Naive thymus-derived CD8-positive, alpha-beta T cell (primary cell): ENCODE measurements around the gene RBP5. TPM values are rescaled to one million over a fixed set of nuclear protein-coding genes. Genes with fewer than 3 reads are reported as not detected.
A peak's percentile ranks its signal among the peaks of the same experiment; 100 is the strongest.

ENCODE experiments used
- ATAC-seq, 2 donors: fragments of 150-1000 bp; cut with Tn5 transposase in 1 of 2; sonication (Bioruptor Pico), chemical (Tn5 transposase) in 1 of 2; 1 replicate in 1 of 2; 2 replicates in 1 of 2; pipeline ENCODE4 v1.10.0; 2021; ENCODE audit warnings: mild to moderate bottlenecking in 2 of 2, moderate library complexity in 2 of 2
- POLR2A ChIA-PET: fragments of 350-600 bp; sonication (Branson Sonifier 250); formaldehyde crosslinking; loops from one replicate; lab custom pipeline; 2021; ENCODE audit warnings: antibody characterized with exemption; lab: Charles Lee
- DNase-seq, 10 donors: peaks; one replicate each; pipeline versions ENCODE4 v3.0.0 to v3.0.0-alpha.2; 2020 to 2022
- H3K27ac Mint-ChIP-seq, 10 donors: one replicate each; pipeline ENCODE4 v1.8.0; 2020 to 2022; ENCODE audit warnings: mild to moderate bottlenecking in 10 of 10, mixed read lengths in 10 of 10, moderate library complexity in 4 of 10, inconsistent platforms in 1 of 10
- H3K27me3 Mint-ChIP-seq, 5 donors: one replicate each; pipeline ENCODE4 v1.8.0; 2021 to 2022; ENCODE audit warnings: mixed read lengths in 5 of 5
- H3K36me3 Mint-ChIP-seq, 3 donors: one replicate each; pipeline ENCODE4 v1.8.0; 2020 to 2022; ENCODE audit warnings: mixed read lengths in 3 of 3, mild to moderate bottlenecking in 2 of 3, inconsistent platforms in 1 of 3
- H3K4me1 Mint-ChIP-seq, 4 donors: one replicate each; pipeline ENCODE4 v1.8.0; 2021 to 2022; ENCODE audit warnings: mixed read lengths in 4 of 4
- H3K4me3 Mint-ChIP-seq, 10 donors: one replicate each; pipeline ENCODE4 v1.8.0; 2020 to 2022; ENCODE audit warnings: mild to moderate bottlenecking in 10 of 10, mixed read lengths in 10 of 10, moderate library complexity in 6 of 10, inconsistent platforms in 1 of 10
- H3K9me3 Mint-ChIP-seq, 9 donors: one replicate each; pipeline ENCODE4 v1.8.0; 2020 to 2022; ENCODE audit warnings: mixed read lengths in 9 of 9, mild to moderate bottlenecking in 3 of 9, inconsistent platforms in 1 of 9, moderate library complexity in 1 of 9
- polyA plus RNA-seq, 3 donors: library from polyadenylated mRNA; unstranded; fragments of 300-500 nt; fragmentation: Illumina TruSeq; gene quantifications; one replicate each; pipeline ENCODE4 v1.2.3, GENCODE V29; 2021
- total RNA-seq, 8 experiments: library from RNA in 2 of 8; stranded (reverse) in 2 of 8; gene quantifications; one replicate each; pipeline ENCODE4 v1.2.3 and lab custom pipeline; 2021 to 2026

RBP5 gene
- total and polyA plus RNA-seq, 5 experiments from 2014 or later, result 0.69 to 1.1 TPM; not detected in 3

DNA sequence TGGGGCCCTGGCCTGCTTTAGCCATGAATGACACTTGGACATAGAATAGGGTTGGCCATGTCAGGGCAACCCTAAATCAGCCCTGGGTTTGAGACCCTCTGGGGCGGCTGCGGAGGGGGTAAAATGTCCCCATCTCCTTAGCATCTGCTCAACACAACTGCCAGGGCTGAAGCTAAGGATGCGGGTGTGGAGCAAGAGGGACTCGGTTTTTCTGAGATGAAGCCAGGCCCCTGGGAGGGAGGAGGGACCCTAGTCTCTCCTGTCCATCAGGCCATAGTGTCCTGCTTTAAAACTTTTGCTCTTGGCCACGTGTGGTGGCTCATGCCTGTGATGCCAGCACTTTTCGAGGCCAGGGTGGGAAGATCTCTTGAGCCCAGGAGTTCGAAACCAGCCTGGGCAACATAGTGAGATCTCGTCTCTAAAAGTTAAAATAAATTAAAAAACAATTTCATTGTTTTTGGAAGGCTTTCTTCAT lies 35.7 kb downstream of the RBP5 start:
- H3K4me3 Mint-ChIP-seq, result peak overlapping the region in 4 of 10 donors; percentile 32 to 86 (median 64)
- no peak for ATAC-seq
- POLR2A ChIA-PET, result interaction anchor here (1.3 to 2.0 kb wide), 3 partner anchors 16 to 227 kb away, joined by 3 to 6 read pairs (median 3); partner anchors contain the start of gene C1RL

DNA sequence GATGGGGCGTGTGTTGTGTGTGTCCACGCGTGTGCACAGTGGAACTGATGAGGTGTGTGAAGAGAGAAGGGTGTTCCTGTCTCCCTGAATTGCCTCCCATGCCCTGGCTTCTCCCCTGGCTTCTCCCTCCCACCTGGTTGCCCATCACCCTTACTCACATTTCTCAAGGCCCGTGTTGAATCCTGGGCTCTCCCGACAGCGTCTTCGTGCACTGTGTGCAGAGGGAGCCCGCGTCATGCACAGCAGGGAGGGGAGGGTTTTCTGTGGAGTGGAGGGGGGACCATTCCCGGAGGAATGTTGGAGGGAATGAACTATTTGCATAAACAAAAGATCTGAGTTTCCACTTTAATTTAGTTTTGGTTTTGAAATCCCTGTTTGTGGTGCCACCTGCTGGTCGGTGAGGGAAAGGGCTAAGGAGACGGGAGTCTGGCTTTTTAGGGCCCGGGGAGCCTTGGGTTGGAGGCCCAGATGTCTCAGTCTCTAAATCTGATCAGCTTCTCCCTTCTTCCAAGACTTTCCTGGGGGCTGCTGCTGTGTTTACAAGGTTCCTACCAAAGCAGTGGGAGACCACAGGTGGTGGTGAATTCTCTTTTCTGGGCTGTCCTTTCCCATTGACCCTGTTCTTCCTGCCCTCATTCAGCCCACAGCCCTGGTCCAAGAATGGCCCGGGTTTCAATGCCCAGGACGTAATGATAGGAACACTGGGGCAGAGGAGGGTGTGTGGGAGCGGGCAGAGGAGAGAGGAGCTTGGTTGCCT lies 36.3 kb downstream of the RBP5 start, which contains the start of gene C1R:
C1R (minus strand) TSS at position 217 of the 757 bp plus-strand sequence; CDS start at position 160, 57 bp downstream.
- no peaks in the 10 kb centered on the region for H3K36me3 Mint-ChIP-seq
- H3K4me3 Mint-ChIP-seq, result peak within 1 kb of the TSS; percentile 83 to 91 (median 86)
- peaks cover 3 to 17% (median 13%) of the 10 kb centered on the region in 4 donors for H3K4me1 Mint-ChIP-seq
- H3K27ac Mint-ChIP-seq, result peak within 1 kb of the TSS; percentile 67 to 93 (median 77)
- POLR2A ChIA-PET, result interaction anchor here (1.3 to 2.0 kb wide), 3 partner anchors 16 to 226 kb away, joined by 3 to 6 read pairs (median 3); partner anchors contain the start of gene C1RL
- no peaks in the 10 kb centered on the region for H3K27me3 Mint-ChIP-seq
- peak; percentile 74 to 88 for ATAC-seq
- DNase-seq, result peak; percentile 48 to 77 (median 64)
- H3K9me3 Mint-ChIP-seq, result no peaks in the 10 kb centered on the region

More for the DNA sequence above, 35.7 kb downstream of the RBP5 start:
- peaks cover 3 to 17% (median 13%) of the 10 kb centered on the region in 4 donors for H3K4me1 Mint-ChIP-seq
- peak overlapping the region in 1 of 10 donors; percentile 67 for H3K27ac Mint-ChIP-seq
- no peaks in the 10 kb centered on the region for H3K27me3 Mint-ChIP-seq
- H3K9me3 Mint-ChIP-seq, result no peaks in the 10 kb centered on the region
- H3K36me3 Mint-ChIP-seq, result no peaks in the 10 kb centered on the region
- DNase-seq, result no peak

DNA sequence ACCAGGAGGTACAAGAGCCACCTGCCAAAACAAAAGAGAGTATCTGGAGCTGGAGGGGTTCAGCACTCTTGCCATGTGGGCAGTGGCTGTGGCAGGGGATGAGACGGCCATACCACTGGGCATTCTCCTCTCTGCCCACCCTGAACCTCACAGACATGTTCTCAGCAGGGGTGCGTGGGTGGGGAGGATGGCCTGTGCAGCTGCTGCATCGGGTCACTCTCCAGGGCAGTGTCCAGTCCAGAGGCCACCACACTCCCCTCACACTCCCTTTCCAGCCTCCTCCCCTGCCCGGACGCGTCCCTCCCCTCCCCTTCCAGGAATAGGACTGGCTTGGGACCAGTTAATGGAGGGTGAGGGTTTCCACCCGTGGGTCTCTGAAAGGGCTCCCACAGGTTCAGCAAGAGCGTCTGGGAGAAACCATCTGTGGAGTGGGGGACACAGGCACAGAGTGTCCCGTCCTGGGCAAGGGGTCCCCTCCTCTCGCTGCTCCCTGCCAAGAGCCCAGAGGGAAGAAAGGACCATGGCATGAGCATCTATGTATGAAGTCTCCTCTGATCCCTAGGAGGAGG lies 36.9 kb downstream of the RBP5 start:
- Mint-ChIP-seq H3K27me3 (no peaks in the 10 kb centered on the region), H3K9me3 (no peaks in the 10 kb centered on the region), H3K4me3 (peak overlapping the region; percentile 83 to 91 (median 86)), H3K4me1 (peaks cover 3 to 17% (median 13%) of the 10 kb centered on the region in 4 donors), H3K27ac (peak overlapping the region; percentile 46 to 93 (median 75)), H3K36me3 (no peaks in the 10 kb centered on the region)
- peak in 1 of 2 donors; percentile 18 for ATAC-seq
- DNase-seq, result no peak
- POLR2A ChIA-PET, result interaction anchor here (0.8 to 1.5 kb wide), 3 partner anchors 147 to 166 kb away, joined by 3 read pairs; partner anchors contain the start of genes C12orf57 and RNU7-1

DNA sequence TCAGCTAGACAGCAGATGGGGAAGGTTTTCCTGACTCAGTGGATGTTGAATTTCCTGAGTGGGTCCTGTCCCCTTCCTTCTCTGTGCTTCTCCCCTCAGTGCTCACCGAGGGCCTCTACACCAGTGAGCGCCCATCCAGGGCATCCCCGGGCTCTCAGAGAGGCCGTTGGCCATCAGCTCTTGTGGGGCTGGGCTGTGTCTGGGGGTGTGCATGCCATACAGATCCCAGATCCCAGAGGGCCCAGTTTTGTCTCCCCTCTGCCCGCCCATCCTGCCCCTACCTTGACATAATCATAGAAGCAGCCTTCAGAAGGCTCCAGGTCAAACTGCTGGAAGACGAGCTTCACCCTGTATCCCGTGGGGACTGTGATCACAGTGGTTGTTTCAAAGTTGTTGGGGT lies 37.5 kb downstream of the RBP5 start:
- peaks cover 3 to 17% (median 13%) of the 10 kb centered on the region in 4 donors for H3K4me1 Mint-ChIP-seq
- ATAC-seq (no peak), DNase-seq (no peak)
- no peaks in the 10 kb centered on the region for H3K36me3 Mint-ChIP-seq
- H3K27me3 Mint-ChIP-seq, result no peaks in the 10 kb centered on the region
- H3K27ac Mint-ChIP-seq, result peak overlapping the region in 2 of 10 donors; percentile 48 to 67
- H3K9me3 Mint-ChIP-seq, result no peaks in the 10 kb centered on the region
- POLR2A ChIA-PET, result interaction anchor here (0.8 to 1.0 kb wide), 3 partner anchors 17 to 148 kb away, joined by 3 read pairs; partner anchors contain the start of genes C12orf57 and RNU7-1
- H3K4me3 Mint-ChIP-seq, result peak overlapping the region in 7 of 10 donors; percentile 13 to 83 (median 34)

DNA sequence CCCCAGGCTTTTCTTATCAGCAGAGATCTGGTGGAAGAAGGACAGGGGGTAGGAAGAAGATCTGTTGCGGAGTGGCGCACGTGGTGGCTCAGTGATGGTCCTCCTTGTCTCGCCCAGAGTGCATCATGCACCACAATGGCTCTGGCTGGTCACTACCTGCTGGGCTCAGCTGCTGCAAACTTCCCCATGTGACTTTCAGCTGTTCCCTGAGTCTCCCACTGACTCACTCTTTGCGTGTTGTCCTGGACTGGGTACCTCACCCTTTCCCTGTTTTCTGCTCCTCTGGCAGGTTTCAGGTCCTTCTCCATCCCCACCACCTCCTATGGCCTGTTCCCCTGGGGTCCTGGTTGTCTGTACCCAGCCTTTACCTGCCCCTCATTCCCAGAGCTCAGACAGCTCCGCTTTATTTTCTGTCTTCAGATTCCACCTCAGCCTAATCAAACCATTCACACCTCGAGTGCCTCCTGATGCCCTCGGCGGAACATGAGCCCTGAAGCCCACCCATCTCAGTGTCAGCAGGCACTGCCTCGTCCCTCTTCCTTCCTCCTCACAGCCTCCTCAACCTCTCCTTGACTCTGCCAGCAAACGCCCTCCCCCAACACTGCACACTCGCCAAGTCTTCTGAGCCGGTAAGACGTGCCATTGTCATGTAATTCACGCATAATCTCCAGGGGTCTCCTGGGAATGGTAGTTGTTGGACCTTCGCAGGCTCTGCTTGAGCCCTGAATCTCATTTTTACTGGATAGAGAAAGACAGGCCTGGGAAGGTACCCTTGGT lies 38.3 kb downstream of the RBP5 start:
- ATAC-seq, result no peak
- Mint-ChIP-seq H3K36me3 (no peaks in the 10 kb centered on the region), H3K4me1 (peaks cover 3 to 17% (median 12%) of the 10 kb centered on the region in 4 donors), H3K27me3 (no peaks in the 10 kb centered on the region), H3K4me3 (peak overlapping the region in 1 of 10 donors; percentile 43), H3K9me3 (no peaks in the 10 kb centered on the region), H3K27ac (peak overlapping the region in 1 of 10 donors; percentile 52)
- DNase-seq, result no peak
- POLR2A ChIA-PET, result interaction anchor here (0.8 kb wide), 1 partner anchor 17 kb away, joined by 3 read pairs; no protein-coding TSS in a partner anchor

DNA sequence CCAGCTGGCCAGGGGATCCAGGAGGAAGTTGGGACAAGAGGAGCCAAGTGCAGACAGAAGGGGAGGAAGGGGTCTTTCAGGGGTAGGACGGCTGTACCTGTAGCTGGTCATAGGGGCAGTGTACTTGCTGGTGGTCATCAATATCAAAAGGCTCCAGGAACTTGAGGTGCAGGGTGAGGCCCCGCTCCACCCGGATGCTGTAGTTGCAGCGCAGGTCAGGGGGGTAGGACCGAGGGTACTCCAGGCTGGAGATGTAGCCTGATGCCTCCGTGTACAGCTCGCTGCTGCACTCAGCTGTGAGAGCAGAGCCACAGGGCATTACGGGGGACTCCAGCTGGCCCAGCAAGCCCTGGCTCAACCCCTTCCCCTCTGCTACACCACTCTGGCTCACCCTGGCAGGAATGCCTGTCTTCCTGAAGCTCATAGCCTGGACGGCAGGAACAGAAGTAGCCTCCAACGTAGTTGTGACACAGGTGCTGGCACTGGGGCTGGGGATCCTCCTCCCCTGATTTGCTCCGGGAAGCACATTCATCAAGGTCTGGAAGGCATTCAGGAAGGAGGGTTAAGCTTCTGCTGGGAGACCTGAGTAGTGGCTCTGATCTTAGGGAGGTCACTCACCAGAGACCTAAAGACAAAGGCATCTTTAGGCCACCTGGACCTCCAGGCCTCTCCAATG lies 39.4 kb downstream of the RBP5 start:
- H3K27ac Mint-ChIP-seq, result peak overlapping the region in 2 of 10 donors; percentile 64 to 66
- no peaks in the 10 kb centered on the region for H3K9me3 Mint-ChIP-seq
- H3K4me1 Mint-ChIP-seq, result peaks cover 3 to 17% (median 12%) of the 10 kb centered on the region in 4 donors
- no peak for ATAC-seq
- POLR2A ChIA-PET, result no interaction called here
- H3K4me3 Mint-ChIP-seq, result no peak overlapping the region
- DNase-seq, result no peak
- H3K36me3 Mint-ChIP-seq, result no peaks in the 10 kb centered on the region
- no peaks in the 10 kb centered on the region for H3K27me3 Mint-ChIP-seq

DNA sequence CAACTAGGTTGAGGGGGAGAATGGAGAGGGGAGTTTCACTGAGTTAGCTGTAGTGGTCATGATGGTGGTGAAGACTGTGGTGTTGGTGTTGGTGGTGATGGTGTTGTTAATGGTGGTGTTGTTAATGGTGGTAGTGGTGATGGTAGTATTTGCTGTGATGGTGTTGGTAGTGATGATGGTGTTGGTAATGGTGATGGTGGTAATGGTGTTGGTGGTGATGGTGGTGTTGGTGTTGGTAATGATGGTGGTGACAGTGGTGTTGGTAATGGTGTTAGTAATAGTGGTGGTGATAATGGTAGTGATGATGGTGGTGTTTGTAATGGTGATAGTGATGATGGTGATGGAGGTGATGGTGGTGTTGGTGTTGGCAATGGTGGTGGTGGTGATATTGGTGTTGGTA lies 45.6 kb downstream of the RBP5 start:
- peaks cover 0 to 9% (median 5%) of the 10 kb centered on the region in 3 donors for H3K36me3 Mint-ChIP-seq
- ATAC-seq (no peak), DNase-seq (no peak)
- POLR2A ChIA-PET, result interaction anchor here (0.7 kb wide), 1 partner anchor 44 kb away, joined by 3 read pairs; no protein-coding TSS in a partner anchor
- H3K4me3 Mint-ChIP-seq, result no peak overlapping the region
- H3K27me3 Mint-ChIP-seq, result no peaks in the 10 kb centered on the region
- peaks cover 0 to 5% (median 0%) of the 10 kb centered on the region in 4 donors for H3K4me1 Mint-ChIP-seq
- peak overlapping the region in 1 of 10 donors; percentile 1 for H3K27ac Mint-ChIP-seq
- peaks cover 0 to 11% (median 0%) of the 10 kb centered on the region in 9 donors for H3K9me3 Mint-ChIP-seq

DNA sequence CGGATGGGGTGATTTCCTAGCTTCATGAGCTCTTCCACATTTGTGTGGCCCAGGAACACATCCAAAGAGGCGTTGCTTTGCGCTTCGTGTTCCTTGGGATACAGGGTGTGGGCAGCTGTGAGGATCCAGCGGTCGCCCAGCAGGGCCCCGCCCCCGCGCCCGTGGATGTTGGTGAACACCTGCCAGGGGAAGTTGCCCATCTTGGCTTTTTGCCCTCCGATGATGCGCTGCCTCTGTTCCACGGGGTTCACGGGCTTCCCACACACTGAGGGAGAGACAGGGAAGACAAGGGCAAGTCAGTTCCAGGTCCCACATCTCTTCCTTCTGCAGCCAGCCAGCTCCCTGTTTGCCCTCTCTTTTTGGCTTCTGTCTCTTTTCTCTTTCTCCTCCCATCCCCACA lies 47.7 kb downstream of the RBP5 start:
- DNase-seq, result no peak
- H3K4me3 Mint-ChIP-seq, result no peak overlapping the region
- POLR2A ChIA-PET, result no interaction called here
- peaks cover 0 to 11% (median 0%) of the 10 kb centered on the region in 9 donors for H3K9me3 Mint-ChIP-seq
- ATAC-seq, result no peak
- peaks cover 0 to 5% (median 0%) of the 10 kb centered on the region in 4 donors for H3K4me1 Mint-ChIP-seq
- peaks cover 0 to 9% (median 5%) of the 10 kb centered on the region in 3 donors for H3K36me3 Mint-ChIP-seq
- no peak overlapping the region for H3K27ac Mint-ChIP-seq
- H3K27me3 Mint-ChIP-seq, result peaks cover 0 to 10% (median 3%) of the 10 kb centered on the region in 5 donors

DNA sequence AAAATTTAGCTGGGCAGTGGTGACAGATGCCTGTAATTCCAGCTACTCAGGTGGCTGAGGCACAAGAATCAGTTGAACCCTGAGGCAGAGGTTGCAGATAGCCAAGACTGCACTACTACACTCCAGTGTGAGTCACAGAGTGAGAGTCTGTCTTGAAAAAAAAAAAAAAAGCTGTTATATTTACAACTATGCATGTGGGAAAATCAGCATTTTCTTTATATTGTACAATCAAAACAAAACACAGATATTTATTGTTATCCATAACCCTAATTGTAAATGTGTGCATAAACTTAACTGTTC lies 48.9 kb downstream of the RBP5 start:
- ATAC-seq (no peak), DNase-seq (no peak)
- peaks cover 0 to 11% (median 0%) of the 10 kb centered on the region in 9 donors for H3K9me3 Mint-ChIP-seq
- peaks cover 0 to 9% (median 5%) of the 10 kb centered on the region in 3 donors for H3K36me3 Mint-ChIP-seq
- POLR2A ChIA-PET, result no interaction called here
- H3K27ac Mint-ChIP-seq, result no peak overlapping the region
- H3K27me3 Mint-ChIP-seq, result peaks cover 0 to 15% (median 3%) of the 10 kb centered on the region in 5 donors
- H3K4me1 Mint-ChIP-seq, result peaks cover 0 to 5% (median 0%) of the 10 kb centered on the region in 4 donors
- H3K4me3 Mint-ChIP-seq, result no peak overlapping the region

DNA sequence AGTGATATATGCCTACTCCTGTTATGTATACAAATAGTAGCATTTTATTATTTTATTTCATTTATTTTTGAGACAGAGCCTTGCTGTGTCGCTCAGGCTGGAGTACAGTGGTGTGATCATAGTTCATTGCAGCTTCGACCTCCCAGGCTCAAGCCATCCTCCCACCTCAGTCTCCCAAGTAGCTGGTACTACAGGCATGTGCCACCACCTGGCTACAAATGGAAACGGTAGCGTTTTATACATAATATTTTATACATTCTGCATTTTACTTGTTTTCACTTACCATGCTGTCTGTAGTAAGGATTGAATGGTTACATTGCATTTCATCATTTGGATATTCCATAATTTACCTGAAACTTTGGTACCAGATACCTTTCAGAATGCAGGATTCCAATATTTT lies 50.5 kb downstream of the RBP5 start:
- POLR2A ChIA-PET, result no interaction called here
- Mint-ChIP-seq H3K4me3 (no peak overlapping the region), H3K27me3 (peaks cover 0 to 15% (median 3%) of the 10 kb centered on the region in 5 donors), H3K4me1 (peaks cover 0 to 3% (median 0%) of the 10 kb centered on the region in 4 donors), H3K9me3 (peaks cover 0 to 5% (median 0%) of the 10 kb centered on the region in 9 donors), H3K36me3 (peaks cover 0 to 6% (median 3%) of the 10 kb centered on the region in 3 donors), H3K27ac (no peak overlapping the region)
- ATAC-seq, result no peak
- no peak for DNase-seq

DNA sequence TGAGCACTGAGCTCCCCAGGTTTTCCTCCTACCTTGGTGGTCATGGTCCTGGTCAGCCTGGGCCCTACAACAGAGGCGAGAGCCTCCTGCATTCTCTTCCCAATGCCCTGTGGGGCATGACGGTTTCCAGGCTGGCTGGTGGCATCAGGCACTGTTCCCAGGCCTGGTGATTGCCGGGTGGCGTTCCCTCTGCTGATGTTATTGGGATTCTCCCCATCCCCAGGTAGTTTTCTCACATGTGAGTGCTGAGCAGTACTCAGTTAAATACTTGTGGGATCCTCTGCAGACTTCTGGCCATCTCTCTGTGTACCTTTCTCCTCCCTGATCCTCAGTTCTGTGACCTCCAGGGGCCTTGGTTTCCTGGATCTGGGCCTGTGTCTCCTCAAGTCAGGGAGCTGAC lies 52.2 kb downstream of the RBP5 start:
- DNase-seq (no peak), ATAC-seq (no peak)
- H3K9me3 Mint-ChIP-seq, result no peaks in the 10 kb centered on the region
- no peaks in the 10 kb centered on the region for H3K4me1 Mint-ChIP-seq
- peaks cover 0 to 2% (median 0%) of the 10 kb centered on the region in 3 donors for H3K36me3 Mint-ChIP-seq
- H3K27me3 Mint-ChIP-seq, result peaks cover 0 to 15% (median 5%) of the 10 kb centered on the region in 5 donors
- POLR2A ChIA-PET, result no interaction called here
- H3K27ac Mint-ChIP-seq, result no peak overlapping the region
- H3K4me3 Mint-ChIP-seq, result no peak overlapping the region
